Measurements from ENCODE around the gene POLR3B. TPM values are rescaled to one million over a fixed set of nuclear protein-coding genes. Genes with fewer than 3 reads are reported as not detected.

The POLR3B gene
- total RNA-seq, 1 donor from 2014 or later, result 7.5 TPM

GRCh38 chr12:106488884-106489283 lies 131.3 kb downstream of the POLR3B start:
- Mint-ChIP-seq H3K27me3 (ENCODE audit: unreplicated experiment) (no peaks in the 10 kb centered on the region), H3K9me3 (ENCODE audit: unreplicated experiment) (no peaks in the 10 kb centered on the region), H3K4me1 (ENCODE audit: unreplicated experiment) (no peaks in the 10 kb centered on the region), H3K4me3 (ENCODE audit: unreplicated experiment) (no peak overlapping the region), H3K27ac (ENCODE audit: unreplicated experiment) (no peak overlapping the region), H3K36me3 (ENCODE audit: low read depth, unreplicated experiment) (no peaks in the 10 kb centered on the region)
- TF ChIP-seq, protein P1, sequence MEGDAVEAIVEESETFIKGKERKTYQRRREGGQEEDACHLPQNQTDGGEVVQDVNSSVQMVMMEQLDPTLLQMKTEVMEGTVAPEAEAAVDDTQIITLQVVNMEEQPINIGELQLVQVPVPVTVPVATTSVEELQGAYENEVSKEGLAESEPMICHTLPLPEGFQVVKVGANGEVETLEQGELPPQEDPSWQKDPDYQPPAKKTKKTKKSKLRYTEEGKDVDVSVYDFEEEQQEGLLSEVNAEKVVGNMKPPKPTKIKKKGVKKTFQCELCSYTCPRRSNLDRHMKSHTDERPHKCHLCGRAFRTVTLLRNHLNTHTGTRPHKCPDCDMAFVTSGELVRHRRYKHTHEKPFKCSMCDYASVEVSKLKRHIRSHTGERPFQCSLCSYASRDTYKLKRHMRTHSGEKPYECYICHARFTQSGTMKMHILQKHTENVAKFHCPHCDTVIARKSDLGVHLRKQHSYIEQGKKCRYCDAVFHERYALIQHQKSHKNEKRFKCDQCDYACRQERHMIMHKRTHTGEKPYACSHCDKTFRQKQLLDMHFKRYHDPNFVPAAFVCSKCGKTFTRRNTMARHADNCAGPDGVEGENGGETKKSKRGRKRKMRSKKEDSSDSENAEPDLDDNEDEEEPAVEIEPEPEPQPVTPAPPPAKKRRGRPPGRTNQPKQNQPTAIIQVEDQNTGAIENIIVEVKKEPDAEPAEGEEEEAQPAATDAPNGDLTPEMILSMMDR (IDR thresholded peaks at IDR 0.05; ENCODE audit: unreplicated experiment), result no peak
- DNase-seq (ENCODE audit: low spot score), result no peak

GRCh38 chr12:106490264-106490663 lies 132.7 kb downstream of the POLR3B start:
- Mint-ChIP-seq H3K27me3 (ENCODE audit: unreplicated experiment) (no peaks in the 10 kb centered on the region), H3K4me1 (ENCODE audit: unreplicated experiment) (no peaks in the 10 kb centered on the region), H3K27ac (ENCODE audit: unreplicated experiment) (no peak overlapping the region), H3K4me3 (ENCODE audit: unreplicated experiment) (no peak overlapping the region), H3K9me3 (ENCODE audit: unreplicated experiment) (no peaks in the 10 kb centered on the region), H3K36me3 (ENCODE audit: low read depth, unreplicated experiment) (no peaks in the 10 kb centered on the region)
- TF ChIP-seq, protein P1 (IDR thresholded peaks at IDR 0.05; ENCODE audit: unreplicated experiment), result no peak
- DNase-seq (ENCODE audit: low spot score), result no peak

GRCh38 chr12:106492857-106493256 lies 135.3 kb downstream of the POLR3B start:
- Mint-ChIP-seq H3K27me3 (ENCODE audit: unreplicated experiment) (no peaks in the 10 kb centered on the region), H3K27ac (ENCODE audit: unreplicated experiment) (no peak overlapping the region), H3K9me3 (ENCODE audit: unreplicated experiment) (no peaks in the 10 kb centered on the region), H3K36me3 (ENCODE audit: low read depth, unreplicated experiment) (no peaks in the 10 kb centered on the region), H3K4me3 (ENCODE audit: unreplicated experiment) (no peak overlapping the region), H3K4me1 (ENCODE audit: unreplicated experiment) (peaks cover 1% of the 10 kb centered on the region)
- DNase-seq (ENCODE audit: low spot score), result no peak
- TF ChIP-seq, protein P1 (IDR thresholded peaks at IDR 0.05; ENCODE audit: unreplicated experiment), result no peak

DNA sequence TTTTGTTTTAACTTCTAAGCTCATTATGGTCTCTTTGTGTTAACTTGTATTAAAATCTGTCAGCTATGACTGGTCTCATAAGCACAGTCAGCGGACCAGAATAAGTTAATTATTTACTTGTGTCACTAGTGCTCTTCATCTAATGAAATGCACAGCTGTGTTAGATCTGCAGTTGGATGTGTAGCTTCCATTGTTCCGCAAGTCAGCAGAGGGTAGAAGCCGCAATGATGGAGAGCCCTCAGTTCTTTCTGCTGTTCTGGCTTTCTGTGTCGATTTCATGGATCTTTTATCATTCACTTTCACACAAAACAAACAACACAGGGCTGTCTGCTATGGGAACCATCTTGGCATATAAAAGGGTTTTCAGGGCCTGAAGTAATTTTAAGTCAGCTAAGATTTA lies 136.0 kb downstream of the POLR3B start:
- Mint-ChIP-seq H3K36me3 (ENCODE audit: low read depth, unreplicated experiment) (no peaks in the 10 kb centered on the region), H3K27ac (ENCODE audit: unreplicated experiment) (no peak overlapping the region), H3K4me3 (ENCODE audit: unreplicated experiment) (no peak overlapping the region), H3K4me1 (ENCODE audit: unreplicated experiment) (peaks cover 5% of the 10 kb centered on the region), H3K9me3 (ENCODE audit: unreplicated experiment) (no peaks in the 10 kb centered on the region), H3K27me3 (ENCODE audit: unreplicated experiment) (no peaks in the 10 kb centered on the region)
- TF ChIP-seq, protein P1 (IDR thresholded peaks at IDR 0.05; ENCODE audit: unreplicated experiment), result no peak
- DNase-seq (ENCODE audit: low spot score), result no peak

DNA sequence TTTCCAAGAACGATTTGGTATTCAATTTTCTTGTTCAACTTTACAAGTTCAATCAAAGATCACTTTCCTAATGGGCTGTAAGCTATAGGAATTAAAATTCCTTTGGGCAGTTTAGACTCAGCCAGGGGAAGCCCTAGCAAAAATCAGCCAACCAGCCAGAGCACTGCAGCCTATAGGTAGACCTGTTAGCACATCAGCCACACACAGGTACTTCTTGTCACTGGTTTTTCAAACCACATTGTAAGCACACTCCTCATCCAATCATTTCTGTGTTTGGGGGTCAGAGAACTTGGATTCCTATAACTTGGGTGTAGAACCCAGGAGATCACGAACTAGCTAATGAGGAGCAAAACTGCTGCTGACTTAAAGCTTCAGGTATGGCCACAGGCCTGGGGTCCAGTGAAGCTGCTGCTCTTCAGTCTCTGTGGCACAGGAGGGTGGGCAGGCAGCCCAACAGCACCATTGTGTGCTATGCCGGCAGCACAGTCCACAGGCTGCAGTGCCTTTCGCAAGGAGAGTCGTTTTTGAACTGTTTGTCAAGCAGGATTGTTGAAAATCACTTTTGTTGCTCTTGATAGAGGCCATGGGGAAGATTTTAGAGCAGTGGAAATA lies 137.9 kb downstream of the POLR3B start:
- Mint-ChIP-seq H3K27me3 (ENCODE audit: unreplicated experiment) (no peaks in the 10 kb centered on the region), H3K4me1 (ENCODE audit: unreplicated experiment) (peaks cover 5% of the 10 kb centered on the region), H3K36me3 (ENCODE audit: low read depth, unreplicated experiment) (no peaks in the 10 kb centered on the region), H3K9me3 (ENCODE audit: unreplicated experiment) (no peaks in the 10 kb centered on the region), H3K4me3 (ENCODE audit: unreplicated experiment) (no peak overlapping the region), H3K27ac (ENCODE audit: unreplicated experiment) (no peak overlapping the region)
- no peak for DNase-seq (ENCODE audit: low spot score)
- TF ChIP-seq, protein P1 (IDR thresholded peaks at IDR 0.05; ENCODE audit: unreplicated experiment), result no peak

Data from endothelial cell (in vitro differentiated cells).